Prostate gland (tissue), 2 donors: ENCODE measurements around the gene RASGRF2. TPM values are rescaled to one million over a fixed set of nuclear protein-coding genes. Genes with fewer than 3 reads are reported as not detected.

Experiments used
- DNase-seq: peaks from one replicate; pipeline ENCODE4 v3.0.0-alpha.2; 2019; ENCODE audit warnings: low spot score
- H3K27ac ChIP-seq, 2 donors: fragments of 200-600 bp; sonication (generic); 2 replicates each; pipeline ENCODE4 v1.5.1; 2017 to 2019
- H3K27me3 ChIP-seq: fragments of 200-600 bp; sonication (generic); replicated peaks from 2 replicates; pipeline ENCODE4 v1.5.1; 2019; ENCODE audit not compliant: insufficient read depth
- H3K36me3 ChIP-seq, 2 donors: fragments of 200-600 bp; sonication (generic); 1 replicate in 1 of 2; 2 replicates in 1 of 2; pipeline versions ENCODE4 v1.5.1 to v1.8.1; 2017 to 2019
- H3K4me1 ChIP-seq: fragments of 200-600 bp; sonication (generic); replicated peaks from 2 replicates; pipeline ENCODE4 v1.5.1; 2019
- H3K4me3 ChIP-seq, 2 donors: fragments of 200-600 bp; sonication (generic); 2 replicates each; pipeline ENCODE4 v1.5.1; 2017 to 2019
- H3K9me3 ChIP-seq: fragments of 200-600 bp; sonication (generic); 2 replicates; pipeline ENCODE4 v1.5.1; 2017
- POLR2A ChIP-seq: fragments of 450-650 bp; IDR thresholded peaks from one replicate; pipeline ENCODE4 v1.6.1; 2016; ENCODE audit warnings: antibody characterized with exemption, mild to moderate bottlenecking
- POLR2AphosphoS5 ChIP-seq: sonication (generic); formaldehyde crosslinking; IDR thresholded peaks from one replicate; pipeline ENCODE4 v1.6.1; 2017; ENCODE audit warnings: antibody characterized with exemption
- WGBS: methylation state at CpG from one replicate; pipeline ENCODE4 v1.1.5; 2018; 5-methylcytosine and 5-hydroxymethylcytosine counted together
- intact Hi-C: fragments of 100-400 bp; cut with DNase I; formaldehyde crosslinking; loops from one replicate; pipeline ENCODE4 v1.14.2; 2022
- total RNA-seq, 2 donors: library from RNA; depleted of rRNA; stranded (reverse); fragments of >200 nt; gene quantifications; one replicate each; pipeline ENCODE4 v1.1.0, GENCODE V29; 2016
- TF ChIP-seq, protein P1 (sequence below), 4 experiments: fragments of 200-600 bp in 2 of 4; fragments of 450-650 bp in 2 of 4; sonication (generic) in 2 of 4; IDR thresholded peaks; 1 replicate in 3 of 4; 2 replicates in 1 of 4; pipeline ENCODE4 v1.5.1; 2016 to 2019; ENCODE audit warnings: antibody characterized with exemption in 4 of 4, mild to moderate bottlenecking in 2 of 4, moderate library complexity in 2 of 4

Gene RASGRF2
- total RNA-seq, 2 donors from 2014 or later, result 3.0 to 7.6 TPM

- intact Hi-C loops, result loop anchor here (5.0 to 10.0 kb wide), 2 partner anchors 212 to 454 kb away; no protein-coding TSS in a partner anchor
- Histone ChIP-seq H3K4me1 (no peaks in the 10 kb centered on the region), H3K27me3 (no peaks in the 10 kb centered on the region), H3K36me3 (no peaks in the 10 kb centered on the region), H3K4me3 (no peak overlapping the region), H3K27ac (no peak overlapping the region), H3K9me3 (no peaks in the 10 kb centered on the region)
- 92% methylated on average over 6 of the region's 6 CpGs for WGBS
- no peak for DNase-seq
- TF ChIP-seq, protein P1, sequence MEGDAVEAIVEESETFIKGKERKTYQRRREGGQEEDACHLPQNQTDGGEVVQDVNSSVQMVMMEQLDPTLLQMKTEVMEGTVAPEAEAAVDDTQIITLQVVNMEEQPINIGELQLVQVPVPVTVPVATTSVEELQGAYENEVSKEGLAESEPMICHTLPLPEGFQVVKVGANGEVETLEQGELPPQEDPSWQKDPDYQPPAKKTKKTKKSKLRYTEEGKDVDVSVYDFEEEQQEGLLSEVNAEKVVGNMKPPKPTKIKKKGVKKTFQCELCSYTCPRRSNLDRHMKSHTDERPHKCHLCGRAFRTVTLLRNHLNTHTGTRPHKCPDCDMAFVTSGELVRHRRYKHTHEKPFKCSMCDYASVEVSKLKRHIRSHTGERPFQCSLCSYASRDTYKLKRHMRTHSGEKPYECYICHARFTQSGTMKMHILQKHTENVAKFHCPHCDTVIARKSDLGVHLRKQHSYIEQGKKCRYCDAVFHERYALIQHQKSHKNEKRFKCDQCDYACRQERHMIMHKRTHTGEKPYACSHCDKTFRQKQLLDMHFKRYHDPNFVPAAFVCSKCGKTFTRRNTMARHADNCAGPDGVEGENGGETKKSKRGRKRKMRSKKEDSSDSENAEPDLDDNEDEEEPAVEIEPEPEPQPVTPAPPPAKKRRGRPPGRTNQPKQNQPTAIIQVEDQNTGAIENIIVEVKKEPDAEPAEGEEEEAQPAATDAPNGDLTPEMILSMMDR (IDR thresholded peaks at IDR 0.05), result no peak
- TF ChIP-seq POLR2A (no peak), POLR2AphosphoS5 (no peak)
These were observed 206.3 kb downstream of the RASGRF2 start for GRCh38 chr5:81166430-81166829.

- WGBS, result 82% methylated on average over 4 of the region's 4 CpGs
- H3K4me1 ChIP-seq, result no peaks in the 10 kb centered on the region
- H3K9me3 ChIP-seq, result no peaks in the 10 kb centered on the region
- H3K36me3 ChIP-seq, result no peaks in the 10 kb centered on the region
- H3K4me3 ChIP-seq, result no peak overlapping the region
- DNase-seq, result no peak
- H3K27ac ChIP-seq, result no peak overlapping the region
- no peaks in the 10 kb centered on the region for H3K27me3 ChIP-seq
- intact Hi-C loops, result loop anchor here (5.0 to 10.0 kb wide), 2 partner anchors 212 to 455 kb away; no protein-coding TSS in a partner anchor
- TF ChIP-seq, protein P1 (IDR thresholded peaks at IDR 0.05), result no peak
- TF ChIP-seq POLR2A, result no peak
- no peak for TF ChIP-seq POLR2AphosphoS5
These were observed 206.9 kb downstream of the RASGRF2 start for GRCh38 chr5:81167078-81167477.

DNA sequence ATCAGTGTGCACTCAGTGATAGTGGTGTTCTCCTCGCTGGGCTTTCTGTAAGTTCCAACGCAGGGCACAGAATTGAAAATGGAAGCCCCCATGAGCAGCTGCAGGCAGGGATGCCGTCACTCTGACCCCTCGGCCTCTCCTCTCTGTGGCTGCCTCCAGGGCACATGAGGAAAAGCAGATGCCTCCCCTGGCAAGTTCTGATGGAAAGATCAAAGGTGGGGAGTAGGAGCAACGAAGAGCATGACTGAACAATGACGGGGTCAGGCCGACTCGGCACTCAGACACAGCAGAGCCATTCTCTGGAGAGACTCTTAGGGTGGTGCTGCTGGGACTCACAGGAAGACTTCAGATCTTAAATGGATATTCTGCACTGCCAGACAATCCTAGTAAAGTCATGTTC lies 207.4 kb downstream of the RASGRF2 start:
- intact Hi-C loops, result loop anchor here (5.0 to 10.0 kb wide), 2 partner anchors 213 to 455 kb away; no protein-coding TSS in a partner anchor
- Histone ChIP-seq H3K9me3 (no peaks in the 10 kb centered on the region), H3K36me3 (no peaks in the 10 kb centered on the region), H3K4me1 (no peaks in the 10 kb centered on the region), H3K27ac (no peak overlapping the region), H3K27me3 (no peaks in the 10 kb centered on the region), H3K4me3 (no peak overlapping the region)
- WGBS, result 73% methylated on average over 8 of the region's 8 CpGs
- DNase-seq, result no peak
- TF ChIP-seq, protein P1 (IDR thresholded peaks at IDR 0.05), result no peak
- TF ChIP-seq POLR2AphosphoS5 (no peak), POLR2A (no peak)

GRCh38 chr5:81169924-81170323 lies 209.8 kb downstream of the RASGRF2 start:
- Histone ChIP-seq H3K4me3 (no peak overlapping the region), H3K27ac (no peak overlapping the region)
- intact Hi-C loops, result loop anchor here (5.0 to 10.0 kb wide), 2 partner anchors 215 to 458 kb away; no protein-coding TSS in a partner anchor

DNA sequence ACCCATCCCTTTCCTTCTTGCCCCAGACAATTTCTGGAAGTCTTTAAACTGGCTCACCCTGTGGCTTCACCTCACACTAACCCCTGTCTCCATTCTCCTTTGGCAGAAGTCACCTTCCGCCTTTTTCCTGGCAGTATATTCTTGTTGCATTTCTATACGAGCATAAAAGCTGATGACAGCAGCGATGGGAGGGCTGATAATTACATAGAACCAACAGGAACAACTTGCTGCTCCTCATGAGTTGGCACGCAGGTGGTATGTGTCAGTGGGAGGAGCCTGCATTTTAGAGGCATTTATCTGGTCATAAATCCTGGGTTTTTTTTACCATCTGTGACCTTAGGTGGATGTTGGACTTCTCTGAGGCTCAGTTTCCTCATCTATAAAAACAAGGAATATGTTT lies 211.6 kb downstream of the RASGRF2 start:
- Histone ChIP-seq H3K36me3 (no peaks in the 10 kb centered on the region), H3K27me3 (no peaks in the 10 kb centered on the region), H3K4me1 (no peaks in the 10 kb centered on the region), H3K9me3 (no peaks in the 10 kb centered on the region), H3K27ac (no peak overlapping the region), H3K4me3 (no peak overlapping the region)
- TF ChIP-seq POLR2AphosphoS5 (peak; percentile 20), POLR2A (no peak)
- DNase-seq, result peak; percentile 13
- 35% methylated on average over 4 of the region's 4 CpGs for WGBS
- intact Hi-C loops, result no loop called here

More at GRCh38 chr5:81169924-81170323, 209.8 kb downstream of the RASGRF2 start:
- TF ChIP-seq POLR2AphosphoS5 (no peak), POLR2A (no peak)
- whole genome bisulfite sequencing, result 91% methylated on average over 2 of the region's 2 CpGs
- DNase-seq, result no peak
- Histone ChIP-seq H3K27me3 (no peaks in the 10 kb centered on the region), H3K4me1 (no peaks in the 10 kb centered on the region), H3K9me3 (no peaks in the 10 kb centered on the region), H3K36me3 (no peaks in the 10 kb centered on the region)

DNA sequence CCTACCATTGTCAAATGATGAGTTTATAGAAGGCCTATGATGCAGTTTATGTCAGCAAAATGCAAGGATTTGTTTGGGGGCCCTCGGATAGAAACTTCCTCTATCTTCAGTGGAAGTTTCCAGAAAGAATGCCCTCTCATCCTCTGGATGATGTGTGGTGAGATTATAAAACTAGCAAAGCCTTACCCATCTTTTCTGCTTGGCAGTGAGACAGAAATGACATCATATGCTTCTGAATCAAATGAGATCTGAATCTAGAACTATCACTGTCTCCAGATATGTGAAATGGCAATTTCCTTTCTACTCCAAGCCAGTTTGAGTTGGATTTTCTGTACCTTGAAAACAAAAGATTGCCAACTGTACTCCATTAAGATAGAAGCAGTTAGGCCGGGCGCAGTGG lies 212.5 kb downstream of the RASGRF2 start:
- TF ChIP-seq POLR2A, result no peak
- TF ChIP-seq, protein P1 (IDR thresholded peaks at IDR 0.05), result no peak
- no peak for TF ChIP-seq POLR2AphosphoS5
- no peaks in the 10 kb centered on the region for H3K4me1 ChIP-seq
- 82% methylated on average over 3 of the region's 3 CpGs for WGBS
- intact Hi-C loops, result no loop called here
- no peaks in the 10 kb centered on the region for H3K36me3 ChIP-seq
- DNase-seq, result no peak
- H3K27ac ChIP-seq, result no peak overlapping the region
- no peaks in the 10 kb centered on the region for H3K27me3 ChIP-seq
- no peaks in the 10 kb centered on the region for H3K9me3 ChIP-seq
- no peak overlapping the region for H3K4me3 ChIP-seq
